GM23338 (cell line): ENCODE measurements around the gene MEPE. TPM values are rescaled to one million over a fixed set of nuclear protein-coding genes. Genes with fewer than 3 reads are reported as not detected.

Source experiments
- ATAC-seq: fragments of 200-7000 bp; cut with Tn5 transposase; 3 replicates; pipeline ENCODE4 v1.9.1; 2020
- DNase-seq: peaks from one replicate; pipeline ENCODE4 v3.0.0-alpha.2; 2015; ENCODE audit warnings: low spot score
- H2AFZ ChIP-seq: fragments of 200-600 bp; sonication (generic); 2 replicates; pipeline ENCODE4 v1.8.0; 2016; ENCODE audit warnings: antibody characterized with exemption, mild to moderate bottlenecking, moderate library complexity
- H3F3A ChIP-seq: fragments of 200-600 bp; sonication (generic); replicated peaks from 2 replicates; pipeline ENCODE4 v1.8.0; 2017; ENCODE audit warnings: antibody characterized with exemption, mixed run types, low read depth
- H3K27ac ChIP-seq: fragments of 200-600 bp; sonication (generic); 2 replicates; pipeline ENCODE4 v1.6.1; 2016; ENCODE audit warnings: low read depth
- H3K27me3 ChIP-seq: fragments of 200-600 bp; sonication (generic); 2 replicates; pipeline ENCODE4 v1.8.0; 2016; ENCODE audit warnings: mild to moderate bottlenecking, mixed run types, moderate library complexity; ENCODE audit not compliant: insufficient read depth
- H3K36me3 ChIP-seq: fragments of 200-600 bp; sonication (generic); 2 replicates; pipeline ENCODE4 v1.8.0; 2016; ENCODE audit warnings: mild to moderate bottlenecking; ENCODE audit not compliant: insufficient read depth
- H3K4me1 ChIP-seq: fragments of 200-600 bp; sonication (generic); 2 replicates; pipeline ENCODE4 v1.8.0; 2016; ENCODE audit warnings: mild to moderate bottlenecking, moderate library complexity; ENCODE audit not compliant: insufficient read depth
- H3K4me2 ChIP-seq: fragments of 200-600 bp; sonication (generic); 2 replicates; pipeline ENCODE4 v1.7.1; 2017; ENCODE audit warnings: mixed run types
- H3K4me3 ChIP-seq: fragments of 200-600 bp; sonication (generic); 2 replicates; pipeline ENCODE4 v1.6.1; 2016; ENCODE audit warnings: mixed run types
- H3K79me2 ChIP-seq: fragments of 200-600 bp; sonication (generic); replicated peaks from 2 replicates; pipeline ENCODE4 v1.8.0; 2017; ENCODE audit warnings: mild to moderate bottlenecking; ENCODE audit not compliant: insufficient read depth
- H3K9me2 ChIP-seq: fragments of 200-600 bp; sonication (generic); 2 replicates; pipeline ENCODE4 v1.8.0; 2017; ENCODE audit not compliant: insufficient read depth
- H4K20me1 ChIP-seq: fragments of 200-600 bp; sonication (generic); replicated peaks from 2 replicates; pipeline ENCODE4 v1.8.0; 2017; ENCODE audit warnings: mild to moderate bottlenecking; ENCODE audit not compliant: insufficient read depth
- H3K27ac Mint-ChIP-seq: 2 replicates; pipeline ENCODE4 v1.8.0; 2020; ENCODE audit warnings: inconsistent platforms, mild to moderate bottlenecking, moderate library complexity, mixed read lengths
- H3K27me3 Mint-ChIP-seq: 3 replicates; pipeline ENCODE4 v1.8.0; 2022; ENCODE audit warnings: low read depth, mild to moderate bottlenecking, moderate library complexity, mixed read lengths, inconsistent platforms; ENCODE audit not compliant: insufficient read depth, poor library complexity
- H3K36me3 Mint-ChIP-seq: 3 replicates; pipeline ENCODE4 v1.8.0; 2021; ENCODE audit warnings: low read depth, mild to moderate bottlenecking, inconsistent platforms, moderate library complexity, mixed read lengths
- H3K4me1 Mint-ChIP-seq: 3 replicates; pipeline ENCODE4 v1.8.0; 2020; ENCODE audit warnings: mild to moderate bottlenecking, inconsistent platforms, mixed read lengths
- H3K4me3 Mint-ChIP-seq: 3 replicates; pipeline ENCODE4 v1.8.0; 2021; ENCODE audit warnings: moderate library complexity, mild to moderate bottlenecking, inconsistent platforms, mixed read lengths
- H3K9me3 Mint-ChIP-seq: 3 replicates; pipeline ENCODE4 v1.8.0; 2020; ENCODE audit warnings: moderate library complexity, mild to moderate bottlenecking, inconsistent platforms, mixed read lengths
- CREB1 ChIP-seq: fragments of 250-450 bp; sonication (Bioruptor Pico); IDR thresholded peaks from 2 replicates; pipeline ENCODE4 v1.5.0; 2020; ENCODE audit warnings: low read depth, mild to moderate bottlenecking, moderate library complexity
- STAT1 ChIP-seq: IDR thresholded peaks from one replicate; pipeline ENCODE4 v1.6.1; 2016; ENCODE audit warnings: antibody characterized with exemption; ENCODE audit not compliant: unreplicated experiment
- ZNF114 ChIP-seq: fragments of 250-450 bp; sonication (Bioruptor Pico); IDR thresholded peaks from 2 replicates; pipeline ENCODE4 v1.5.0; 2020; ENCODE audit warnings: mild to moderate bottlenecking, moderate library complexity
- polyA plus RNA-seq: library from polyadenylated mRNA; unstranded; fragments of >200 nt; fragmentation: Nextera tagmentation; extraction: Ambion mirVana; gene quantifications from 2 replicates; pipeline ENCODE4 v1.2.1, GENCODE V29; 2016
- total RNA-seq: library from RNA; depleted of rRNA; stranded (reverse); fragments of >200 nt; shearing (Covaris generic); gene quantifications from 2 replicates; pipeline ENCODE4 v1.2.3, GENCODE V29; 2014
- TF ChIP-seq, protein P1 (sequence below): fragments of 250-450 bp; sonication (Bioruptor Pico); IDR thresholded peaks from 2 replicates; pipeline ENCODE4 v1.5.0; 2020; ENCODE audit warnings: mild to moderate bottlenecking, moderate library complexity
- TF ChIP-seq, protein P2 (sequence below): IDR thresholded peaks from one replicate; pipeline ENCODE4 v1.6.1; 2018; ENCODE audit warnings: antibody characterized with exemption; ENCODE audit not compliant: unreplicated experiment
- TF ChIP-seq, protein P3 (sequence below): IDR thresholded peaks from 2 replicates; pipeline ENCODE4 v1.6.1; 2016; ENCODE audit warnings: antibody characterized with exemption
- TF ChIP-seq, protein P4 (sequence below), 2 experiments: fragments of 200-600 bp in 1 of 2; sonication (generic) in 1 of 2; conservative IDR thresholded peaks; 2 replicates each; pipeline versions ENCODE4 v1.5.1 to v1.6.1; 2016 to 2017; ENCODE audit warnings: antibody characterized with exemption in 2 of 2, low read depth in 2 of 2, mild to moderate bottlenecking in 2 of 2, moderate library complexity in 1 of 2

MEPE gene
- total and polyA plus RNA-seq, 2 experiments from 2014 or later = not detected

DNA sequence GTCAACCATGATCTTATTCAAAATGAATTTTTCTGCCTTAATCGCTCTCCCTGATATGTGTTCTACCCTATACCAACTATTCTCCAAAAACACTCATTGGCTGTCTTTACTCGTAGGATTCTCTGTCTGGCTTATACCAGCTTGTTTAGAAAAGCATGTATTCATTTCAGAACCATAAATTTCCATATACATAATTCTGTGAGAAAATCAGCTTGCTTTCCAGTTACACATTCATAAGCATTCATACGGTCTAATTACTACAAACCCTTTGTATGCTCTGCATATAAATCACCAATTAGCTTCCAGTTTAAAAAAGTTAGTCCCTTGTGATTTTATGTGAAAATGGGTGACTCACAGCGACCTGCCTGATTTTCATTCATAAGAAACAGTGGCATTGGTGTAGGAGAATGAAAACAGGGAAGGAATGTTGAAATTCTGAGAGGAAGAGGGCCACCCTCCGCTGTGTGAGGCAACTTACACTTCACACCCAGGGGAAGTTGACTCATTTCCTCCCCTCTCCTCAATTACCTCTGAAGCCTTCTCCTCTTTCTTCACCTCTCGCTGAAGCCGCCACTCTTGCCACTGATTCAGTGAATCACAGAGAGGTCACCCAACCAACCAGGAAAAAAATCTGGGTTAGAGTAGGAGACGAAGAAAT, 63.3 kb downstream of the MEPE start:
- H4K20me1 ChIP-seq = no peaks in the 10 kb centered on the region
- H3K4me3 ChIP-seq = no peak overlapping the region
- no peaks in the 10 kb centered on the region; the same call in 1 of the 2 replicates for H3F3A ChIP-seq
- H3K36me3 ChIP-seq = peaks cover 3% of the 10 kb centered on the region
- Mint-ChIP-seq H3K27me3 (no peaks in the 10 kb centered on the region), H3K36me3 (peaks cover 26% of the 10 kb centered on the region), H3K9me3 (peaks cover 17% of the 10 kb centered on the region), H3K27ac (peak overlapping the region; percentile 64), H3K4me3 (0 out of 3 replicates have a peak overlapping the region, but pooled peaks have one; percentile 13), H3K4me1 (peaks cover 20% of the 10 kb centered on the region)
- H3K4me2 ChIP-seq = peak overlapping the region; percentile 16
- no peaks in the 10 kb centered on the region for H3K27me3 ChIP-seq
- TF ChIP-seq, protein P1, sequence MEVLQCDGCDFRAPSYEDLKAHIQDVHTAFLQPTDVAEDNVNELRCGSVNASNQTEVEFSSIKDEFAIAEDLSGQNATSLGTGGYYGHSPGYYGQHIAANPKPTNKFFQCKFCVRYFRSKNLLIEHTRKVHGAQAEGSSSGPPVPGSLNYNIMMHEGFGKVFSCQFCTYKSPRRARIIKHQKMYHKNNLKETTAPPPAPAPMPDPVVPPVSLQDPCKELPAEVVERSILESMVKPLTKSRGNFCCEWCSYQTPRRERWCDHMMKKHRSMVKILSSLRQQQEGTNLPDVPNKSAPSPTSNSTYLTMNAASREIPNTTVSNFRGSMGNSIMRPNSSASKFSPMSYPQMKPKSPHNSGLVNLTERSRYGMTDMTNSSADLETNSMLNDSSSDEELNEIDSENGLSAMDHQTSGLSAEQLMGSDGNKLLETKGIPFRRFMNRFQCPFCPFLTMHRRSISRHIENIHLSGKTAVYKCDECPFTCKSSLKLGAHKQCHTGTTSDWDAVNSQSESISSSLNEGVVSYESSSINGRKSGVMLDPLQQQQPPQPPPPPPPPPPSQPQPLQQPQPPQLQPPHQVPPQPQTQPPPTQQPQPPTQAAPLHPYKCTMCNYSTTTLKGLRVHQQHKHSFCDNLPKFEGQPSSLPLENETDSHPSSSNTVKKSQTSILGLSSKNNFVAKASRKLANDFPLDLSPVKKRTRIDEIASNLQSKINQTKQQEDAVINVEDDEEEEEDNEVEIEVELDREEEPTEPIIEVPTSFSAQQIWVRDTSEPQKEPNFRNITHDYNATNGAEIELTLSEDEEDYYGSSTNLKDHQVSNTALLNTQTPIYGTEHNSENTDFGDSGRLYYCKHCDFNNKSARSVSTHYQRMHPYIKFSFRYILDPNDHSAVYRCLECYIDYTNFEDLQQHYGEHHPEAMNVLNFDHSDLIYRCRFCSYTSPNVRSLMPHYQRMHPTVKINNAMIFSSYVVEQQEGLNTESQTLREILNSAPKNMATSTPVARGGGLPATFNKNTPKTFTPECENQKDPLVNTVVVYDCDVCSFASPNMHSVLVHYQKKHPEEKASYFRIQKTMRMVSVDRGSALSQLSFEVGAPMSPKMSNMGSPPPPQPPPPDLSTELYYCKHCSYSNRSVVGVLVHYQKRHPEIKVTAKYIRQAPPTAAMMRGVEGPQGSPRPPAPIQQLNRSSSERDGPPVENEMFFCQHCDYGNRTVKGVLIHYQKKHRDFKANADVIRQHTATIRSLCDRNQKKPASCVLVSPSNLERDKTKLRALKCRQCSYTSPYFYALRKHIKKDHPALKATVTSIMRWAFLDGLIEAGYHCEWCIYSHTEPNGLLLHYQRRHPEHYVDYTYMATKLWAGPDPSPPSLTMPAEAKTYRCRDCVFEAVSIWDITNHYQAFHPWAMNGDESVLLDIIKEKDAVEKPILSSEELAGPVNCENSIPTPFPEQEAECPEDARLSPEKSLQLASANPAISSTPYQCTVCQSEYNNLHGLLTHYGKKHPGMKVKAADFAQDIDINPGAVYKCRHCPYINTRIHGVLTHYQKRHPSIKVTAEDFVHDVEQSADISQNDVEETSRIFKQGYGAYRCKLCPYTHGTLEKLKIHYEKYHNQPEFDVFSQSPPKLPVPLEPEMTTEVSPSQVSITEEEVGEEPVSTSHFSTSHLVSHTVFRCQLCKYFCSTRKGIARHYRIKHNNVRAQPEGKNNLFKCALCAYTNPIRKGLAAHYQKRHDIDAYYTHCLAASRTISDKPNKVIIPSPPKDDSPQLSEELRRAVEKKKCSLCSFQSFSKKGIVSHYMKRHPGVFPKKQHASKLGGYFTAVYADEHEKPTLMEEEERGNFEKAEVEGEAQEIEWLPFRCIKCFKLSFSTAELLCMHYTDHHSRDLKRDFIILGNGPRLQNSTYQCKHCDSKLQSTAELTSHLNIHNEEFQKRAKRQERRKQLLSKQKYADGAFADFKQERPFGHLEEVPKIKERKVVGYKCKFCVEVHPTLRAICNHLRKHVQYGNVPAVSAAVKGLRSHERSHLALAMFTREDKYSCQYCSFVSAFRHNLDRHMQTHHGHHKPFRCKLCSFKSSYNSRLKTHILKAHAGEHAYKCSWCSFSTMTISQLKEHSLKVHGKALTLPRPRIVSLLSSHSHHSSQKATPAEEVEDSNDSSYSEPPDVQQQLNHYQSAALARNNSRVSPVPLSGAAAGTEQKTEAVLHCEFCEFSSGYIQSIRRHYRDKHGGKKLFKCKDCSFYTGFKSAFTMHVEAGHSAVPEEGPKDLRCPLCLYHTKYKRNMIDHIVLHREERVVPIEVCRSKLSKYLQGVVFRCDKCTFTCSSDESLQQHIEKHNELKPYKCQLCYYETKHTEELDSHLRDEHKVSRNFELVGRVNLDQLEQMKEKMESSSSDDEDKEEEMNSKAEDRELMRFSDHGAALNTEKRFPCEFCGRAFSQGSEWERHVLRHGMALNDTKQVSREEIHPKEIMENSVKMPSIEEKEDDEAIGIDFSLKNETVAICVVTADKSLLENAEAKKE (CRISPR knock-in tag) = peak; percentile 92
- TF ChIP-seq, protein P2, sequence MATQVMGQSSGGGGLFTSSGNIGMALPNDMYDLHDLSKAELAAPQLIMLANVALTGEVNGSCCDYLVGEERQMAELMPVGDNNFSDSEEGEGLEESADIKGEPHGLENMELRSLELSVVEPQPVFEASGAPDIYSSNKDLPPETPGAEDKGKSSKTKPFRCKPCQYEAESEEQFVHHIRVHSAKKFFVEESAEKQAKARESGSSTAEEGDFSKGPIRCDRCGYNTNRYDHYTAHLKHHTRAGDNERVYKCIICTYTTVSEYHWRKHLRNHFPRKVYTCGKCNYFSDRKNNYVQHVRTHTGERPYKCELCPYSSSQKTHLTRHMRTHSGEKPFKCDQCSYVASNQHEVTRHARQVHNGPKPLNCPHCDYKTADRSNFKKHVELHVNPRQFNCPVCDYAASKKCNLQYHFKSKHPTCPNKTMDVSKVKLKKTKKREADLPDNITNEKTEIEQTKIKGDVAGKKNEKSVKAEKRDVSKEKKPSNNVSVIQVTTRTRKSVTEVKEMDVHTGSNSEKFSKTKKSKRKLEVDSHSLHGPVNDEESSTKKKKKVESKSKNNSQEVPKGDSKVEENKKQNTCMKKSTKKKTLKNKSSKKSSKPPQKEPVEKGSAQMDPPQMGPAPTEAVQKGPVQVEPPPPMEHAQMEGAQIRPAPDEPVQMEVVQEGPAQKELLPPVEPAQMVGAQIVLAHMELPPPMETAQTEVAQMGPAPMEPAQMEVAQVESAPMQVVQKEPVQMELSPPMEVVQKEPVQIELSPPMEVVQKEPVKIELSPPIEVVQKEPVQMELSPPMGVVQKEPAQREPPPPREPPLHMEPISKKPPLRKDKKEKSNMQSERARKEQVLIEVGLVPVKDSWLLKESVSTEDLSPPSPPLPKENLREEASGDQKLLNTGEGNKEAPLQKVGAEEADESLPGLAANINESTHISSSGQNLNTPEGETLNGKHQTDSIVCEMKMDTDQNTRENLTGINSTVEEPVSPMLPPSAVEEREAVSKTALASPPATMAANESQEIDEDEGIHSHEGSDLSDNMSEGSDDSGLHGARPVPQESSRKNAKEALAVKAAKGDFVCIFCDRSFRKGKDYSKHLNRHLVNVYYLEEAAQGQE = no peak
- TF ChIP-seq, protein P3, sequence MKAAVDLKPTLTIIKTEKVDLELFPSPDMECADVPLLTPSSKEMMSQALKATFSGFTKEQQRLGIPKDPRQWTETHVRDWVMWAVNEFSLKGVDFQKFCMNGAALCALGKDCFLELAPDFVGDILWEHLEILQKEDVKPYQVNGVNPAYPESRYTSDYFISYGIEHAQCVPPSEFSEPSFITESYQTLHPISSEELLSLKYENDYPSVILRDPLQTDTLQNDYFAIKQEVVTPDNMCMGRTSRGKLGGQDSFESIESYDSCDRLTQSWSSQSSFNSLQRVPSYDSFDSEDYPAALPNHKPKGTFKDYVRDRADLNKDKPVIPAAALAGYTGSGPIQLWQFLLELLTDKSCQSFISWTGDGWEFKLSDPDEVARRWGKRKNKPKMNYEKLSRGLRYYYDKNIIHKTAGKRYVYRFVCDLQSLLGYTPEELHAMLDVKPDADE = 0 out of 2 replicates have a peak, but pooled peaks have one; percentile 21
- TF ChIP-seq, protein P4, sequence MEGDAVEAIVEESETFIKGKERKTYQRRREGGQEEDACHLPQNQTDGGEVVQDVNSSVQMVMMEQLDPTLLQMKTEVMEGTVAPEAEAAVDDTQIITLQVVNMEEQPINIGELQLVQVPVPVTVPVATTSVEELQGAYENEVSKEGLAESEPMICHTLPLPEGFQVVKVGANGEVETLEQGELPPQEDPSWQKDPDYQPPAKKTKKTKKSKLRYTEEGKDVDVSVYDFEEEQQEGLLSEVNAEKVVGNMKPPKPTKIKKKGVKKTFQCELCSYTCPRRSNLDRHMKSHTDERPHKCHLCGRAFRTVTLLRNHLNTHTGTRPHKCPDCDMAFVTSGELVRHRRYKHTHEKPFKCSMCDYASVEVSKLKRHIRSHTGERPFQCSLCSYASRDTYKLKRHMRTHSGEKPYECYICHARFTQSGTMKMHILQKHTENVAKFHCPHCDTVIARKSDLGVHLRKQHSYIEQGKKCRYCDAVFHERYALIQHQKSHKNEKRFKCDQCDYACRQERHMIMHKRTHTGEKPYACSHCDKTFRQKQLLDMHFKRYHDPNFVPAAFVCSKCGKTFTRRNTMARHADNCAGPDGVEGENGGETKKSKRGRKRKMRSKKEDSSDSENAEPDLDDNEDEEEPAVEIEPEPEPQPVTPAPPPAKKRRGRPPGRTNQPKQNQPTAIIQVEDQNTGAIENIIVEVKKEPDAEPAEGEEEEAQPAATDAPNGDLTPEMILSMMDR (conservative IDR thresholded peaks at IDR 0.05; ENCODE audit: low read depth in 2 of 2) = peak in 1 of 2 experiments; percentile 8; a peak in 1 of 4 replicates
- no peak for TF ChIP-seq CREB1
- TF ChIP-seq ZNF114 (CRISPR knock-in tag) = 0 out of 2 replicates have a peak, but pooled peaks have one; percentile 38
- TF ChIP-seq STAT1 = no peak
- DNase-seq (peak; percentile 64), ATAC-seq (peak; percentile 89)
- H3K4me1 ChIP-seq = peaks cover 8% of the 10 kb centered on the region; the same call in 1 of the 2 replicates
- no peaks in the 10 kb centered on the region for H3K9me2 ChIP-seq
- peak overlapping the region; percentile 75 for H3K27ac ChIP-seq
- H3K79me2 ChIP-seq = no peaks in the 10 kb centered on the region
- H2AFZ ChIP-seq = no peak overlapping the region
